Measurements from ENCODE around the gene WDR74.
"Not testable (repeated sequence)": the region's sequence is repeated elsewhere in the genome, so short reads cannot be mapped to it uniquely, and the experiment has no call there.

The WDR74 gene

DNA sequence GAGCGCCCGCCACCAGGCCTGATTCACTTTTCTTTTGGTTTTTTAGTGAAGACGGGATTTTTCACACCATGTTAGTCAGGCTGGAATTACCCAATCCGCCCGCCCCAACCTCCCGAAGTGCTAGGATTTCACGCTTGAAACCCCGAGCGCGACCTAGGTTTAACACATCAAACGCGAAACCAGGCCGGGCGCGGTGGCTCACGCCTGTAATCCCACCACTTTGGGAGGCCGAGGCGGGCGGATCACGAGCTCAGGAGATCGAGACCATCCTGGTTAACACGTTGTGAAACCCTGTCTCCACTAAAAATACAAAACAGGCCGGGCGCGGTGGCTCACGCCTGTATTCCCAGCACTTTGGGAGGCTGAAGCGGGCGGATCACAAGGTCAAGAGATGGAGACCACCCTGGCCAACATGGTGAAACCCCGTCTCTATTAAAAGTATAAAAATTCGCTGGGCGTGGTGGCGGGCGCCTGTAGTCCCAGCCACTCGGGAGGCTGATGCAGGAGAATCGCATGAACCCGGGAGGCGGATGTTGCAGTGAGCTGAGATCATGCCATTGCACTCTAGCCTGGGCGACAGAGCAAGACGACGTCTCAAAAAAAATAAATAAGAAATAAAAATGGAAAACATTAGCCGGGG lies 1.5 kb upstream of the WDR74 start:
- DNase-seq = peak; percentile 86

- no peak for DNase-seq
Observed at GRCh38 chr11:62835336-62835735, 4.1 kb downstream of the WDR74 start.

- no peak for DNase-seq
Observed at GRCh38 chr11:62832336-62833234, 6.8 kb downstream of the WDR74 start, which contains the start of gene TEX54. Gene TEX54 (minus strand): TSS chr11:62832841.

DNA sequence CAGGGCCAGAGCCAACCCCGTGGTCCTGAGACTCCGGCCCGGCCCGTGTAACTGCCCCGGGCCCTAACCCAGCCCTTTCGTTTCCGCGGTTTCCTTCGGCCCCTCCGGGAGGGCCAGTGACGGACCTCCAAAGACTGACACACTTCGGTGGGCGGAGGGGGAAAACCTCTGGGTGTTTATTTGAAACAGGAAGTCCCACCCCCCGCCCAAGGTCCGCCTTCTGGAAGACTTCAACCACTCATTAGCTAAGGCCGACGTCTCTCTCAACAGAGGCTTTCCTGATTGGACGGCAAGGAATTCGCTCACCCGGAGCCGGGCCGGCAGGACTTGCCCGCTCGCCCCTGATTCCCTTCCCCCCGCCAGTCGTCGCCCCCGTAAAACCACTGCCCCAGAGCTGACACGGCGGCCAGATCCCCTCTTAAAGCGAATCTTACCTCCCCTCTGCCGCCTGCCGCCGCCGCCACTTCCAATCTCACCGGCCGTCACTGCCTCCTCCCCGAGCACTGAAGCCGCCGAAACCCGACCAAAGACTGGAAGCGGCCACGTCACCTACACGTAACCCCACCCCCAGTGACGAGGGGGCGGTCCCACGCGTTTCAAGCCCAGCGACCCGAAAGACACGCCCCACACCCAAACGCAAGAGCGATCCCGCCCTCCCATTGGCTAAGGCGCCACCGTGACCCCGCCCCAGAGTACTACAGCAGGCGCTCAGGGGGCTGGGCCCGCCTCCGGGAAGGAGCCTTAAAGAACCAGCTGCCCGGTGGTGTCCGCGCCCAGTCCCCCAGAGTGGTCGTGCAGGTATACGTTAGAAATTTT lies 7.7 kb downstream of the WDR74 start, which contains the start of gene STX5:
TSS of gene STX5 (minus strand) at position 532 of the 816 bp plus-strand sequence. CDS start 808 bp downstream, outside the sequence.
- DNase-seq = peak; percentile 98

- DNase-seq = peak; percentile 26
Observed at GRCh38 chr11:62830904-62831519, 8.4 kb downstream of the WDR74 start.

- DNase-seq = not testable (repeated sequence)
Observed at GRCh38 chr11:62828130-62828529, 11.3 kb downstream of the WDR74 start.

DNA sequence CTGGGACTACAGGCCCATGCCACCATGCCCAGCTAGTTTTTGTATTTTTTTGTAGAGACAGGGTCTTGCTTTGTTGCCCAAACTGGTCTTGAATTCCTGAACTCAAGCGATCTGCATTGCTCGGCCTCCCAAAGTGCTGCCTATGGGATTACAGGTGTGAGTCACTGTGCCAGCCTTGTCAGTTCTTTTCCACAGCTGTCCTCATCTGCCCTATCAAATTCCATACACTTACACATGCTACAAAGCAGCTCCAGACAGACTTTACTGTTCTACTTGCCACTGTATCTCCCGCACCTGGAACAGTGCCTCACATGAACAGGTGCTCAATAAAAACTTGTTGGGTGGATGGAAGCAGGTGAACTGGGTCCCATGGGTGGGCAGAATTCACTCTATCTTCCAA lies 15.7 kb downstream of the WDR74 start:
- DNase-seq = no peak

GRCh38 chr11:62817129-62817528 lies 22.3 kb downstream of the WDR74 start:
- DNase-seq = no peak

DNA sequence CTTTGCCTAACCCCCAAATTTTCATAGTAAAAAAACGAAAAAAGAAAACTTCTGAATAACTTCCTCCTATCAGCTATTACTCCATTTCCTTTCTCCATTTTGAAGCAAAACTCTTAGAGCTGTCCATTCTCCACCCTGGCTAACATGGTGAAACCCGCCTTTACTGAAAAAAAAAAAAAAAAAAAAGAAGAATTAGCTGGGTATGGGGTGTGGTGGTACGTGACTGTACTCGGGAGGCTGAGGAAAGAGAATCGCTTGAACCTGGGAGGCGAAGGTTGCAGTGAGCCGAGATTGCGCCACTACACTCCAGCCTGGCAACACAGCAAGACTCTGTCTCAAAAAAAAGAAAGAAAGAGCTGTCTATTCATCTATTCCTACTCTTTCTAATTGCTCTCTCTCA lies 22.8 kb downstream of the WDR74 start:
- DNase-seq = peak; percentile 63

- no peak for DNase-seq
Observed at GRCh38 chr11:62811659-62812058, 27.7 kb downstream of the WDR74 start.

- DNase-seq = no peak
Observed at GRCh38 chr11:62810748-62811147, 28.6 kb downstream of the WDR74 start.

DNA sequence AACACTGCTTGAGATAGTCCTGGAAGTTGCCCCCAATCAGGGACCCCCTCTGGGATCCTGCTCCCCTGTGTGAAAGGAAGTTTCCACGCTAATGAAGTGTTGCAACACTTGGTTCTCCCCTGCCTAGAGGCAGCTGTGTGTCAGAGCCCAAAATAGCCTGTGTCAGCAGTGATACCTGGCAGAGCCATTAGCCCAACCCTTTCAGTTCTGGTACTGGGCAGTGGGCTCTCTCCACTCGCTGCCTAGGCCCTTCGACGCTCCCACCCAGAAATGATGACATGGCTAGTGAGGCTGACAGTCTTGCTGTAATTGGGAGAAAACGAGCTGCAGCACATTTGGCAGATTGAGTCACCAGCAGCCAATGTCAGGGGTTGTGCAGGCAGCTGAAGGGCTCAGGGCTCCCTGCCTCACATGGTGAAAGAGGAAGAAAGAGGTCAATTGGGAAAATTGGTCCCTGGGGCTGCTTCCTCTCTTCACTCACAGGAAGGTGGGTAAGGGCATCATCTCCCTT lies 32.7 kb downstream of the WDR74 start:
- peak; percentile 70 for DNase-seq

GRCh38 chr11:62805961-62806441 lies 33.4 kb downstream of the WDR74 start:
- peak; percentile 26 for DNase-seq

- DNase-seq = peak; percentile 94
Observed at GRCh38 chr11:62805076-62805892, 34.1 kb downstream of the WDR74 start, which contains the start of gene NXF1. Gene NXF1 (minus strand): TSS chr11:62805440. CDS start chr11:62805356, 84 bp downstream.

DNA sequence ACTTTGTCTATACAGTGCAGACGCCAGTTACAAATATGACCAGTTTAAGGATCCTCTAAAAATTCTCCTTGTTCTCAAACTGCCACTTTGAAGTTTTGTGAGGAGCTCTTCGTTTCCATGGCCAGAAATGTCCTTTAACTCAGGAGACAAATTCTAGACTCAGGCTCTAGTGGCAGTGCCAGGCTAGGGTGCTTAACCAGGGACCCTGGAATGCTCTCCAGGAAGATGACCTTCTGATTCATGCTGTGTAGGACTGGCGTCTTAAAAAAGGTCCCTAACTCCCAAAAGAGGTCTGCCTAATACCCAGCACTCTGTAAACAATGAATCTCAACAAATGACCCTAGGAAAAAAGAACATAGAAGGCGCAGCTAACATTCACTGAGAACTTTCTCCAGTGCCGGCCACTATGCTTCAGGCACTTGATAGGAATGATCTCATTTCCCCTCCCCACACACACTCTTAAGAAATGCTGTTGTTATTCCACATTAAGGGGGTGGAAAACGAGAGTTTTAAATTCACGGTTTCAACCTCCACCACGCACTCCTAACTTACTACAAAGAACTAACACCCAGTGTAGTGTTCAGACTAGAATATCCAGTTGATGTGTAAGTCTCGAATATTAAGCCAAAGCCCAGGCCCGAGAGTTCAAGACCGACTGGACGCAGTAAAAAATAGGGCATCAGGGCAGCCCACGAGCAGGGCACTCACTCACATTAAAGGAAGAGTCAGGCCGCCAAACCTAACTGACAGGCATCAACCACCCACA lies 34.9 kb downstream of the WDR74 start:
- no peak for DNase-seq

GRCh38 chr11:62801071-62801470 lies 38.3 kb downstream of the WDR74 start:
- DNase-seq = no peak

- DNase-seq = no peak
Observed at GRCh38 chr11:62799486-62799885, 39.9 kb downstream of the WDR74 start.

GRCh38 chr11:62796281-62796680 lies 43.1 kb downstream of the WDR74 start:
- DNase-seq = no peak

DNA sequence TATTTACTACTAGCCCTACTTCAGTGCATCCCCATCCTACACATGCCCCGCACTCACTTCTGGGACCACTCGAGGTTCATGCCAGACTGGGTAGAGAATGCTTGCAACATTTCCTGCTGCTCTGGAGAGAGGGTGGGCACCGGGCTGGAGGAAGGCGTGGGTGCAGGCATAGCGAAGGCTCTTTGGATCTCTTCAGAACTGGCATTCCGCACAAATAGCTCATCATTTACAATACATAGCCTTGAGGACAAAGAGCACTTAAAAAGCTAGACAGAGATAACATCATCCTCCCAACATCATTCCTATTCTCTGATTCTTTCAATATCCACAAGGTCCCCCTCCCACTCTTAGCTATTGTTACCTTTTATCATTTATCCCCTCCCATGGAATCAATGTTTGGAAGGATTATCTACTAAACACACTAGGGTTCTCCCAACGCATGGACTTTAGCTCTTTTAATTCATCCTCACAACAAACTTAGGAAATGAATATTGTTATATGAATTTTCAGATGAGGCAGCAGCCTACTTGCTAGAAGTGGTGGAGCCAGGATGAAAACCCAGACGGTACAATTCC lies 45.1 kb downstream of the WDR74 start:
- no peak for DNase-seq

- DNase-seq = no peak
Observed at GRCh38 chr11:62792202-62792575, 47.2 kb downstream of the WDR74 start.

Measured in CD4-positive, alpha-beta T cell treated with Interleukin-15 for 1 hour (primary cell).